Measurements from ENCODE around the gene ST3GAL3. TPM values are rescaled to one million over a fixed set of nuclear protein-coding genes. Genes with fewer than 3 reads are reported as not detected.

Gene ST3GAL3
- total and polyA plus RNA-seq, 2 of the 13 experiments (the other 11 are each of a cell fraction or from before 2014, with no cell fraction given): 5.1 to 8.1 TPM

GRCh38 chr1:43875331-43875730, 168.0 kb downstream of the ST3GAL3 start (continued):
- TF ChIP-seq, protein P1, sequence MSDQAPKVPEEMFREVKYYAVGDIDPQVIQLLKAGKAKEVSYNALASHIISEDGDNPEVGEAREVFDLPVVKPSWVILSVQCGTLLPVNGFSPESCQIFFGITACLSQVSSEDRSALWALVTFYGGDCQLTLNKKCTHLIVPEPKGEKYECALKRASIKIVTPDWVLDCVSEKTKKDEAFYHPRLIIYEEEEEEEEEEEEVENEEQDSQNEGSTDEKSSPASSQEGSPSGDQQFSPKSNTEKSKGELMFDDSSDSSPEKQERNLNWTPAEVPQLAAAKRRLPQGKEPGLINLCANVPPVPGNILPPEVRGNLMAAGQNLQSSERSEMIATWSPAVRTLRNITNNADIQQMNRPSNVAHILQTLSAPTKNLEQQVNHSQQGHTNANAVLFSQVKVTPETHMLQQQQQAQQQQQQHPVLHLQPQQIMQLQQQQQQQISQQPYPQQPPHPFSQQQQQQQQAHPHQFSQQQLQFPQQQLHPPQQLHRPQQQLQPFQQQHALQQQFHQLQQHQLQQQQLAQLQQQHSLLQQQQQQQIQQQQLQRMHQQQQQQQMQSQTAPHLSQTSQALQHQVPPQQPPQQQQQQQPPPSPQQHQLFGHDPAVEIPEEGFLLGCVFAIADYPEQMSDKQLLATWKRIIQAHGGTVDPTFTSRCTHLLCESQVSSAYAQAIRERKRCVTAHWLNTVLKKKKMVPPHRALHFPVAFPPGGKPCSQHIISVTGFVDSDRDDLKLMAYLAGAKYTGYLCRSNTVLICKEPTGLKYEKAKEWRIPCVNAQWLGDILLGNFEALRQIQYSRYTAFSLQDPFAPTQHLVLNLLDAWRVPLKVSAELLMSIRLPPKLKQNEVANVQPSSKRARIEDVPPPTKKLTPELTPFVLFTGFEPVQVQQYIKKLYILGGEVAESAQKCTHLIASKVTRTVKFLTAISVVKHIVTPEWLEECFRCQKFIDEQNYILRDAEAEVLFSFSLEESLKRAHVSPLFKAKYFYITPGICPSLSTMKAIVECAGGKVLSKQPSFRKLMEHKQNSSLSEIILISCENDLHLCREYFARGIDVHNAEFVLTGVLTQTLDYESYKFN (CRISPR knock-in tag; conservative IDR thresholded peaks at IDR 0.05): no peak

DNA sequence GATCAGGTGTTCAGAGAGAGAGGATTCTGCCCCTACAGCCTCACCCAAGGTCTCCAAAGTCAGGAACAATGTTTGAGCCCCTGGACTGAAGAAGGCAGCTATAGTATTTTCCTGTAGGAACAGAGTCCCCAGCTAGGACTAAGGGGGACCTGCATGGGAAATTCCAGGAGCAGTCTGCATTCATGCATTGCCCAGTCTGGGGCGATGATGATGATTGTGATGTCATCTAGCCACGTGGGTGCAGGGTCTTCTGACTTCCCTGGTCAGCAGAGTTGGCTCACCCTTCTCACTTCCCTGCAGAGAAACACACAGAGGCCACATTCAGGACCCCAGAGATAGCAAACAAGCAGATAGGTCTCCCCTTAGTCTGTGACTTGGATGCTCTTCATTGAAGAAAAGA, 169.8 kb downstream of the ST3GAL3 start:
- DNase-seq (ENCODE audit: low spot score): no peak
- H3K27me3 ChIP-seq (ENCODE audit: control insufficient read depth in 1 of 2, insufficient read depth in 2 of 2, low read length in 2 of 2): no peaks in the 10 kb centered on the region
- peaks cover 0 to 2% of the 10 kb centered on the region in 2 experiments; a peak in 1 of 5 replicates for H3K36me3 ChIP-seq (replicated peaks in 1 of 2; ENCODE audit: control insufficient read depth in 1 of 2, insufficient read depth in 2 of 2, low read length in 2 of 2)
- H3K4me3 ChIP-seq (replicated peaks in 1 of 3; ENCODE audit: insufficient read depth in 1 of 3, low read depth in 2 of 3, low read length in 3 of 3): no peak overlapping the region
- no peaks in the 10 kb centered on the region for H3K9me3 ChIP-seq (ENCODE audit: low read length)
- no peak overlapping the region for H3K4me2 ChIP-seq (ENCODE audit: low read depth, low read length)
- no peak for ATAC-seq
- H3K9ac ChIP-seq (ENCODE audit: insufficient read depth, low read depth, low read length): no peak overlapping the region
- no peaks in the 10 kb centered on the region for H3K79me2 ChIP-seq (ENCODE audit: insufficient read depth, low read length)
- TF ChIP-seq ZBTB7A (CRISPR knock-in tag; IDR thresholded peaks at IDR 0.05) (no peak), ZFP82 (CRISPR knock-in tag; IDR thresholded peaks at IDR 0.05; ENCODE audit: borderline replicate concordance) (no peak), CREB1 (IDR thresholded peaks at IDR 0.05) (peak; percentile 35; the same call in 1 of the 2 replicates), CREB1 (CRISPR knock-in tag; IDR thresholded peaks at IDR 0.05) (no peak)
- no CpG with 5 or more reads among the region's 2 CpGs for WGBS (ENCODE audit: low lambda C conversion rate)
- ChIA-PET CTCF (ENCODE audit: low intra/inter-chr PET ratio, low total read pairs) (no interaction called here), POLR2A (no interaction called here)
- H4K20me1 ChIP-seq (ENCODE audit: insufficient read depth, low read length): no peaks in the 10 kb centered on the region
- no peaks in the 10 kb centered on the region; the same call in 1 of the 2 replicates for H3K4me1 ChIP-seq (ENCODE audit: insufficient read depth, low read length)
- H2AFZ ChIP-seq (ENCODE audit: low read length): no peak overlapping the region
- BruUV-seq (replicated peaks): no TSS peak
- intact Hi-C loops (cut with micrococcal nuclease; ENCODE audit: unreplicated experiment) (no loop called here), in situ Hi-C loops (cut with HindIII; ENCODE audit: extremely low pct_ligation_motif_present, low pct_unique_long_range_greater_than_20kb) (no loop called here)
- no peak overlapping the region for H3K27ac ChIP-seq (ENCODE audit: extremely low read length, insufficient read depth, low read length)
- no peak for FAIRE-seq

Measured in HepG2 (cell line).